GM19035 (cell line): ENCODE results near the gene URM1.

Source experiments
- ATAC-seq: cut with Tn5 transposase; IDR thresholded peaks from one replicate; pipeline ENCODE4 v1.9.1; 2021; ENCODE audit not compliant: unreplicated experiment

Gene URM1

DNA sequence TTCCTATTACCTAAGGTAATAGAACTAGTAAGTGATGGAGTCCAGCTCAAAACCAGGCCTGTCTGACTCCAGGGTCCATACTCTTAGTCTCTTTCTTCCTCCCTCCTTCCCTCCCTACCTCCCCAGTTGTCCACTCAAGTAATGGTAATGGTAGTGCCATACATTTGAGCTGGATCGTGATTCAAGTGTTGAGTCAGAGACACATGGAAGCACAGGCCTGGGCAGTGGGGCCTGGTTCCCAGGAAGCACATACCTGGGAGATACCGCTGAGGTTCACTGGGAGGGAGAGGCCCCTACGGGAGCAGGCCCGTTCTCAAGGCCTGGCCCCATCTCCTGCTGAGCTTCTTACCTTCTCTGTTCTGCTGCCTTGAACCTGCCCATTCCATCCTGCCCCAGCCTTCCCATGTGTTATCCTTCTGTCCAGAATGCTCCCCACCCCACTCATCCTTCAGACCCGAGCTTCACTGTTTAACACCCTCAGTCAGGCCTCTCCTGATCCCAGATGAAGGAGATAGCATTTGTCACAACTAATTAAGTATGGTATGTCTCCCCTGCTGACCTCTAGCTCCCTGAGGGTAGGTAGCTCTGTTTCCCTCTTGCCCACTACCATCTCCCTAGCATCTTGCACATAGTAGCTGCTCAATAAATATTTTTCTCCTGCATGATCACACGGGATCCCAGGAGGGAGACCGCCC is 13.8 kb downstream of the URM1 start:
- no peak for ATAC-seq

GRCh38 chr9:128385496-128386460 is 14.6 kb downstream of the URM1 start:
- ATAC-seq, result no peak

DNA sequence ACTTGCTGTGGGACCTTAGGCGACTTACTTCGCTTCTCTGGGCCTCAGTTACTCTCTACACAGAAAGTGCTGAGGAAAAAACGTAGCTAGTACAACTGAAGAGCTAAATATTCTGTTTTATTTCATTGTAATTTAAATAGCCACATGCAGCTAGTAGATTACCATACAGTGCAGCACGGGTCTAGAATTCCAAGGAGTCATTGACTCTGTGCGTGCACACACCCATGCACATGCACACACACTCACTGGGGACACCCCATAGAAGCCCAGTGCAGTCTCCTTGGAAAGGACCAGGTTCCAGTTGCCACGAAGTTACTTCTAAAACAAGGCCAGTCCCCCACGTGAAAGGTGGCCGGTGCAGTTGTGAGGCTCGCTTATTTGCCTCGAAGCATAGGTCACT is 17.0 kb downstream of the URM1 start:
- no peak for ATAC-seq

DNA sequence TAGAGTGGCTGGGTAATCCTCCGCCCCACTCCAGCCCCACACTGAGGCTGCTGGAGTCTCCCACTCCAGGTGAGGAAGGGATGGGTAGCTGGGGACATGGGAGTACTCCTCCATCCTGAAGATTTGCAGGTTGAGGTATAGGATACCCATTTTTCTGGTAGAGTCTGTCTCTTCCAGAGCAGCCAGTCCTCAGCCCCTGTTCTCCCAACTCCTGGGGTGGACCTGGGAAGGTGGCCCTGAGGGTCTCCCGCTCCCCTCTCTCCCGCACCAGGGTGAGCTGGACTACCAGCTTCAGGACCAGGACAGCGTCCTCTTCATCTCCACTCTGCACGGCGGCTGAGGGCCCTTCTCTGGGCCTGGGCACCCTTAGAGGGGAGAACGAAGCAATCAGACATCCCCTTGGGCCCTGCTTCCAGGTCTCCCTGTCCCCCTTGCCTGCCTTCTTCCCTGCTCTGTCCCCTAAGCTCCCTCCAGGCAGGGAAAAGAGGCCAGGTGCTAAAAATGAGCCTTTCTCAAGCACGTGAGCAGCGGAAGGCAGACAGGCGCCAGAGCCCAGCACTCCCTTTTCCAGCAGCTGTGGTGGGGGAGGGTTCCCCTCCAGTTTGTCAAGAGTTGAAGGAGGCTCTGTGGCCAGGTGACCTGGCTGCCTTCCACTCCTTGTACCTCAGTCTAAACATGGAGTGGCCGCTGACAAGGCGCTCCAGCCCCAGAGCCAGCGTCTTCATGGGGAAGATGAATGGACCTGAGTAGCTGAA is 18.4 kb downstream of the URM1 start:
- ATAC-seq, result no peak

GRCh38 chr9:128390150-128390812 is 19.1 kb downstream of the URM1 start:
- no peak for ATAC-seq

- no peak for ATAC-seq
These were observed 19.9 kb downstream of the URM1 start for GRCh38 chr9:128390813-128391711.

GRCh38 chr9:128391956-128392301 is 20.8 kb downstream of the URM1 start:
- ATAC-seq, result no peak

GRCh38 chr9:128392302-128393144 is 21.3 kb downstream of the URM1 start:
- ATAC-seq, result no peak

- no peak for ATAC-seq
These were observed 22.1 kb downstream of the URM1 start for GRCh38 chr9:128393145-128393775.

GRCh38 chr9:128393970-128394369 is 22.8 kb downstream of the URM1 start:
- ATAC-seq, result no peak

GRCh38 chr9:128394379-128395168 is 23.4 kb downstream of the URM1 start:
- ATAC-seq, result no peak

- ATAC-seq, result no peak
These were observed 25.9 kb downstream of the URM1 start for GRCh38 chr9:128396970-128397613.

- ATAC-seq, result no peak
These were observed 26.7 kb downstream of the URM1 start for GRCh38 chr9:128397831-128398230.

DNA sequence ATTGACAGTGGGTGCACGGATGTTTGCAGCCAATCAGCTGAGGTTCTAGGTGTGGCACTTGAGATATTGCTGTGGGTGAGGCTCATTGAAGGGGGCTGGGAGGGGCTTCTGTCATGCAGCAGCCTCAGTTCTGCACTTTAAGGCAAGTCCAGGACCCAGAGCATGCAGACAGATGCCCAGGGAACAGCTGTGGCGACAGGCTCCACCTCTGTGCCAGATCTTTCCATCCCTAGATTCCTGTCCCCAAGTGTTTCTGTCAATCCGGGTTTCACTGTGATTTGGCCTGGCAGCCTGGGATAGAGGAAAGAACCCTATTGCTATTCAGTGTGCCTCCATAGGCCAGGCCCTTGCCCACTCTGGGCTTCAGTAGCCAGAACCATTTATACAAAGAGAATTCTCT is 28.7 kb downstream of the URM1 start:
- ATAC-seq, result no peak

DNA sequence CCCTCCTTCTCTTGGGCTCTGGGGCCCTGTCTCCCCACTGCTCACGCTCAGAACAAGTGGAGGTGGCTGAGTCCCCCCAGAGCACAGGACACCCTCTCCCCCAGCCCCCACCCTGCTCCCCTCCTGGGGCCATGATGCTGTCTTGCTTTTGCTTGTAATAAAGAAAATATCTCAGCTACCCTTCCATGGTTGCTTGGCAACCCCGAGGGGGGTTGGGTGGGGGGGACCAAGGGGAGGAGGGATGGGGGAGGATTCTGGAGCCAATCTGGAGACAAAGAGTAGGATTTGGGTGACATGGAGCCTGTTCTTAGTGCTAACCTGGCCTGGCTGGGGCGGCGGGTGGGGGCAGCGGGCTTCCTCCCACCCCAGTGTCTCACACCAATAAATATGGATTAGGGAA is 33.4 kb downstream of the URM1 start:
- ATAC-seq, result no peak

- no peak for ATAC-seq
These were observed 34.1 kb downstream of the URM1 start for GRCh38 chr9:128405077-128405779.

DNA sequence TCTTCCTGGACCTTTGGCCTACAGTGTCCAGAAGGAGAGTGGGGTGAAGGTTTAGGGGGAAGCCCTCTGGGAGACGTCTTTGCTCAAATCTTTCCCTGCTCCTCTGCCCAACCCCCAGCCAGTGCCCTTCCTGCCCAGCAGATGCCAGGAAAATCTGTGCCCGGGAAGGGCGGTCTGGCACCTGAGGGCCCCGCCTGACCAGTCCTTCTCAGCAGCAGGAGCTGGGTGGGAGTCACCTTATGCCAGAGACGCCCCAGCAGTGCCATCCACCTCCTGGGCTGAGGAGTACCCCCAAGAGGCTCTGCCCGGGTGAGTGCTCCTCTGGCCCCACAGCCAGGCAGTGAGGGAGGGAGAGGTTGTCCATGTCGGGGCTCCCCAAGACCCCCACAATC is 34.6 kb downstream of the URM1 start:
- no peak for ATAC-seq
